Activated T-helper 9 cell treated with anti-CD3 and anti-CD28 coated beads, Interleukin-2, amount 50 U/mL, for 16 hours (primary cell): ENCODE data around the gene SLC8A2.

ENCODE experiments used
- DNase-seq: peaks from one replicate; pipeline ENCODE4 v3.0.0-alpha.2; 2020; ENCODE audit warnings: low read depth

SLC8A2 gene

GRCh38 chr19:47379381-47379938, 92.2 kb downstream of the SLC8A2 start:
- DNase-seq: no peak

DNA sequence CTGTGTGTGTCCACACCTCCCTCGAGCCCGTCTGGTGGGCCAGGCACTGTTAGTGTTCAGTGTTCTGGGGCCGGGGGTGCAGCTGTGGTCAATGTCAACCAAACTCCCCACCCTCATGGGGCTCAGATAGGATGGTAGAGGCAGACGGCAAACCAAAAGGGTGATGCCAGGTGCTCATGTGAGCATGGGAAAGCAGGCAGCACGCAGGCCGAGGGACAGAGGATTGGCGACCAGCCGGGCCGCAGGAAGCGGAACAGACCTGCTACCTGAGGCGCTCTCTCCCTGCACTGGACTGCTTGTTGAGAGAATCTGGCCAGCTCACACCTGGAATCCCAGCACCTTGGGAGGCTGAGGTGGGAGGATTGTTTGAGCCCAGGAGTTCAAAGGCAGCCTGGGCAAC, 93.4 kb downstream of the SLC8A2 start:
- DNase-seq: no peak
